Parathyroid adenoma (tissue), 2 donors: ENCODE data around the gene NRP2.

Source experiments
- H2AFZ ChIP-seq: fragments of 300-600 bp; sonication (generic); one replicate; pipeline ENCODE4 v1.7.0; 2017; ENCODE audit warnings: antibody characterized with exemption, mild to moderate bottlenecking
- H3K27ac ChIP-seq: fragments of 300-600 bp; sonication (generic); one replicate; pipeline ENCODE4 v1.7.0; 2017
- H3K27me3 ChIP-seq: fragments of 300-600 bp; sonication (generic); one replicate; pipeline ENCODE4 v1.7.0; 2017; ENCODE audit warnings: low read length; ENCODE audit not compliant: control insufficient read depth, insufficient read depth
- H3K36me3 ChIP-seq: fragments of 300-600 bp; sonication (generic); one replicate; pipeline ENCODE4 v1.7.0; 2017; ENCODE audit warnings: low read length; ENCODE audit not compliant: control insufficient read depth, insufficient read depth
- H3K4me1 ChIP-seq: fragments of 300-600 bp; sonication (generic); one replicate; pipeline ENCODE4 v1.7.0; 2017; ENCODE audit warnings: control low read depth
- H3K4me2 ChIP-seq: fragments of 300-600 bp; sonication (generic); one replicate; pipeline ENCODE4 v1.7.0; 2017; ENCODE audit warnings: low read length
- H3K4me3 ChIP-seq: fragments of 300-600 bp; sonication (generic); one replicate; pipeline ENCODE4 v1.7.0; 2017; ENCODE audit warnings: low read depth, low read length
- H3K79me2 ChIP-seq: fragments of 300-600 bp; sonication (generic); one replicate; pipeline ENCODE4 v1.7.0; 2017; ENCODE audit warnings: control low read depth
- H3K9ac ChIP-seq: fragments of 300-600 bp; sonication (generic); one replicate; pipeline ENCODE4 v1.7.0; 2017; ENCODE audit warnings: mild to moderate bottlenecking
- H3K9me3 ChIP-seq: fragments of 300-600 bp; sonication (generic); one replicate; pipeline ENCODE4 v1.7.0; 2017; ENCODE audit warnings: low read length; ENCODE audit not compliant: control insufficient read depth
- TF ChIP-seq, protein P1 (sequence below): fragments of 300-600 bp; sonication (generic); IDR thresholded peaks from one replicate; pipeline ENCODE4 v1.7.0; 2017; ENCODE audit warnings: antibody characterized with exemption, mild to moderate bottlenecking
- donor health status: primary hyperparathyroidism.

NRP2 gene

DNA sequence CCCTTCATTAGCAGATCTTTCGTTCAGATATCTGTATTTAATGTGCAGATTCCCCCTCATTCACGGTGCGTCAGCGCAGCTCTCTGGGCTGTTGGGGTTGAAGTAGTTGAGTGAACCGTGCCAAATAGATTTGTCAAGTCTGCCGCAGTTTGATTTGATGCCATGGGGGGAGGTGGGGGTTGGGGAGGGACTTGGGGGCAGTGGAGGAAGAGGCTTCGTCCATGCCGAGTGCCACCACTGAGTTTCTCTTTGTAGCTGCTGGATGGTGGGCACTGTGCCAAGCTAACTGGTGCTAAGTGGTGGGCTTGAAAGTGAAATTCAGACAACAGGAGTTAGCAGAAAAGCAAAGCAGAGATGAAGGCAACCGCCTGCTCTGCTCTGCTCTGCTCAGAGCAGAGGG lies 47.9 kb downstream of the NRP2 start:
- no peak overlapping the region for H3K27ac ChIP-seq
- no peak overlapping the region for H3K4me3 ChIP-seq
- no peaks in the 10 kb centered on the region for H3K27me3 ChIP-seq
- TF ChIP-seq, protein P1, sequence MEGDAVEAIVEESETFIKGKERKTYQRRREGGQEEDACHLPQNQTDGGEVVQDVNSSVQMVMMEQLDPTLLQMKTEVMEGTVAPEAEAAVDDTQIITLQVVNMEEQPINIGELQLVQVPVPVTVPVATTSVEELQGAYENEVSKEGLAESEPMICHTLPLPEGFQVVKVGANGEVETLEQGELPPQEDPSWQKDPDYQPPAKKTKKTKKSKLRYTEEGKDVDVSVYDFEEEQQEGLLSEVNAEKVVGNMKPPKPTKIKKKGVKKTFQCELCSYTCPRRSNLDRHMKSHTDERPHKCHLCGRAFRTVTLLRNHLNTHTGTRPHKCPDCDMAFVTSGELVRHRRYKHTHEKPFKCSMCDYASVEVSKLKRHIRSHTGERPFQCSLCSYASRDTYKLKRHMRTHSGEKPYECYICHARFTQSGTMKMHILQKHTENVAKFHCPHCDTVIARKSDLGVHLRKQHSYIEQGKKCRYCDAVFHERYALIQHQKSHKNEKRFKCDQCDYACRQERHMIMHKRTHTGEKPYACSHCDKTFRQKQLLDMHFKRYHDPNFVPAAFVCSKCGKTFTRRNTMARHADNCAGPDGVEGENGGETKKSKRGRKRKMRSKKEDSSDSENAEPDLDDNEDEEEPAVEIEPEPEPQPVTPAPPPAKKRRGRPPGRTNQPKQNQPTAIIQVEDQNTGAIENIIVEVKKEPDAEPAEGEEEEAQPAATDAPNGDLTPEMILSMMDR, result no peak
- no peak overlapping the region for H2AFZ ChIP-seq
- H3K79me2 ChIP-seq, result no peaks in the 10 kb centered on the region
- no peak overlapping the region for H3K4me2 ChIP-seq
- no peaks in the 10 kb centered on the region for H3K9me3 ChIP-seq
- no peak overlapping the region for H3K9ac ChIP-seq
- no peaks in the 10 kb centered on the region for H3K4me1 ChIP-seq
- H3K36me3 ChIP-seq, result no peaks in the 10 kb centered on the region

DNA sequence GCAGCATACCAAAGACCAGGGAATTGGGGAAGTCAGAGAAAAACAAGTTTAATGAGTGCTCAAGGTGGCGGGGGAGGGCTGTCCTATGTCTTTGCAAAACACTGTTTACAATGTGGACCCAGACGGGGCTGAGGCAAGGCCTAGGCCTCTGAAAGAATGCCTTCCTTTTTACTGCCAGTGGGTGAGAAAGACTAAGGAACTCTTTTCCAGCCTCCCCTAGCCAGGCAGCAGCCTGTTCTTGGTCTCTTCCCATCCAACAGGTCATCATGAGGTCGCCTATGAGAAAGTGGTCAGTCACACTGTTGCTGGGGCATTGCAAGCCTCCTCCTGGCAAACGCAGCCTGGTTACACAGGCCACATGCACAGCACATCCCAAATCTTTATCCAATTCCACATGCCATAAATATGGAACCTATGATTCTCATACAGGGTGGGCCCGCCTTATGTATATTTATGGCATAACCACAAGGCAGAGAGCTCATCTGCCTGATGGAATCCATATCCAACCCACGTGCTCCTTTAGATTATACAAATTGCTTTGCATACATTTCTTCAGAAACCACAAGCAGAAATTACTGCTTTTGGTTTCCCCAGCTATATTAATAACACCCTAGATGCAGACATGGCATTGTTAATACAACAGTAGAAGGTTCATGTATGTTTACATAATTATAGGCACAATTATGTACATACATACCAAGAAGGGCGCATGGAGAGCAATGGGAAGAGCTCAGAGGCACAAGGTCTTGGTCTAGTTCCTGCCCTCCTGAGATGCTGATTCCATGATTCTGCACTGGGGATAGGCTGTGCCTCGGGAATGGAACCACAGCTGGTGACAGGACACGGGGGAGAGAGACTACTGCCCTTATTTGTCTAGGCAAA lies 48.6 kb downstream of the NRP2 start:
- Histone ChIP-seq H3K79me2 (no peaks in the 10 kb centered on the region), H3K4me1 (no peaks in the 10 kb centered on the region), H3K9me3 (no peaks in the 10 kb centered on the region), H3K9ac (no peak overlapping the region), H3K27me3 (no peaks in the 10 kb centered on the region), H3K27ac (no peak overlapping the region), H3K36me3 (no peaks in the 10 kb centered on the region), H3K4me2 (no peak overlapping the region), H2AFZ (no peak overlapping the region), H3K4me3 (no peak overlapping the region)
- TF ChIP-seq, protein P1, result no peak

DNA sequence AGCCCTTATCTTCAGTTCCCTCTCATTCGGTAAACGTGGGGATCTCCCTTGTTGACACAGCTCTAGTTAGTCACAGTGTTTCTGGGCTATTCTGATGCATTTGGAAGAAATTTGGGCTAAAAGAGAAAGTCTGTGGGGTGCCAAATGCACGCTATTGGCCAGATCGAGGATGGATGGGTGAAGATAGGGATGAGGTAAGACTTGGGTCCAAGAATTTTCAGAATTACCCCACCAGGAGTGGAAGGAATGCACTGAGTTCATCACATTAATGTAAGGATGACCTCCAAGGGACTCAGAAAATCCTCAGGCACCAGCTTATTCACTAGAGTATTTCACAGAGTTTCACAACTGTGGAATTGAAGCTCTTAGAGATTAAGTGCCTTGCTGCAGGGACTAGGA lies 49.3 kb downstream of the NRP2 start:
- H3K36me3 ChIP-seq, result no peaks in the 10 kb centered on the region
- no peak overlapping the region for H3K9ac ChIP-seq
- no peak overlapping the region for H2AFZ ChIP-seq
- no peaks in the 10 kb centered on the region for H3K9me3 ChIP-seq
- H3K27ac ChIP-seq, result no peak overlapping the region
- no peaks in the 10 kb centered on the region for H3K4me1 ChIP-seq
- H3K79me2 ChIP-seq, result no peaks in the 10 kb centered on the region
- TF ChIP-seq, protein P1, result no peak
- no peaks in the 10 kb centered on the region for H3K27me3 ChIP-seq
- H3K4me3 ChIP-seq, result no peak overlapping the region
- H3K4me2 ChIP-seq, result no peak overlapping the region

DNA sequence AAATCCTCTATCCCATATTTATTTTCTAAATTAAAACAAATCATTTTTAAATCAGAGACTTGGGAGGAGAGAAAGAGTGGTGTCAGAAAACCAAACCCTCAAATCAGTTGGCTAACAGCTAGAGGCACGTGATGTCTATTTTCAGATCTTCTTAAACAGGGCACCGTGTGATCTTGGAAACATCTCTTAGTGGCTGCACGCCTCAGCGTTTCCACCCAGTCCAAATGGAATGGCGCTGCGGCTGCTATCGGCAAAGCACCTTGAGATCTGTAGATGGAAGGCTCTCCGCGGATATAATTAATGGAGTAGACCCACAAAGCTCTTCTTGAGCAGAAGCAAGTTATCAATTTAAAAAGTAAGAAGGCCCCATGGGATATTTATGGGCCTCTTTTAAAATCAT lies 50.0 kb downstream of the NRP2 start:
- H3K9me3 ChIP-seq, result no peaks in the 10 kb centered on the region

More for the DNA sequence above, 50.0 kb downstream of the NRP2 start:
- TF ChIP-seq, protein P1, result no peak
- Histone ChIP-seq H3K4me1 (no peaks in the 10 kb centered on the region), H3K9ac (no peak overlapping the region), H3K4me3 (no peak overlapping the region), H3K36me3 (no peaks in the 10 kb centered on the region), H2AFZ (no peak overlapping the region), H3K79me2 (no peaks in the 10 kb centered on the region), H3K27ac (no peak overlapping the region), H3K27me3 (no peaks in the 10 kb centered on the region), H3K4me2 (no peak overlapping the region)
